Heart left ventricle (tissue), 16 donors: ENCODE measurements around the gene NANP. TPM values are rescaled to one million over a fixed set of nuclear protein-coding genes. Genes with fewer than 3 reads are reported as not detected.
A peak's percentile ranks its signal among the peaks of the same experiment; 100 is the strongest.
"Not testable (repeated sequence)": the region's sequence is repeated elsewhere in the genome, so short reads cannot be mapped to it uniquely, and the experiment has no call there.

Source experiments
- ATAC-seq, 4 donors: fragments of 200-7000 bp; cut with Tn5 transposase; one replicate each; pipeline ENCODE4 v1.9.1; 2020 to 2022; ENCODE audit warnings: moderate library complexity in 4 of 4, mild to moderate bottlenecking in 3 of 4, moderate number of reproducible peaks in 1 of 4
- DNase-seq, 5 donors: peaks; one replicate each; pipeline ENCODE4 v3.0.0-alpha.2; 2020
- H3K27ac ChIP-seq, 12 donors: fragments of 200-600 bp; sonication (generic) in 4 of 12; one replicate each; pipeline versions ENCODE4 v1.5.0 to v1.8.0; 2016 to 2022; ENCODE audit warnings: mild to moderate bottlenecking in 2 of 12
- H3K27me3 ChIP-seq, 9 donors: fragments of 200-600 bp; sonication (generic) in 2 of 9; one replicate each; pipeline versions ENCODE4 v1.5.1 to v1.8.0; 2016 to 2022; ENCODE audit warnings: mild to moderate bottlenecking in 3 of 9
- H3K36me3 ChIP-seq, 9 donors: fragments of 200-600 bp; sonication (generic) in 2 of 9; one replicate each; pipeline versions ENCODE4 v1.5.0 to v1.8.0; 2018 to 2022; ENCODE audit warnings: mild to moderate bottlenecking in 2 of 9
- H3K4me1 ChIP-seq, 12 donors: fragments of 200-600 bp; sonication (generic) in 4 of 12; one replicate each; pipeline versions ENCODE4 v1.5.0 to v1.8.0; 2016 to 2022; ENCODE audit warnings: mild to moderate bottlenecking in 3 of 12
- H3K4me3 ChIP-seq, 12 donors: fragments of 200-600 bp; sonication (generic) in 4 of 12; one replicate each; pipeline versions ENCODE4 v1.5.0 to v1.8.0; 2017 to 2022; ENCODE audit warnings: mild to moderate bottlenecking in 9 of 12, moderate library complexity in 4 of 12
- H3K9me3 ChIP-seq, 12 donors: fragments of 200-600 bp; sonication (generic) in 4 of 12; one replicate each; pipeline versions ENCODE4 v1.5.0 to v1.8.0; 2016 to 2022; ENCODE audit warnings: mild to moderate bottlenecking in 1 of 12
- CTCF ChIP-seq, 12 donors: fragments of 200-600 bp; sonication (generic) in 4 of 12; IDR thresholded peaks; one replicate each; pipeline versions ENCODE4 v1.5.0 to v1.8.0; 2018 to 2022; ENCODE audit warnings: antibody characterized with exemption in 12 of 12, mild to moderate bottlenecking in 5 of 12
- POLR2A ChIP-seq, 2 donors: fragments of 450-650 bp; IDR thresholded peaks; one replicate each; pipeline ENCODE4 v1.6.1; 2017; ENCODE audit warnings: antibody characterized with exemption in 2 of 2, mild to moderate bottlenecking in 2 of 2, moderate library complexity in 2 of 2
- WGBS, 4 donors: extraction: QIAGEN DNeasy Blood & Tissue Kit in 2 of 4; methylation state at CpG; one replicate each; pipeline versions ENCODE4 v1.1.5 to v1.1.7; 2013 to 2018; 5-methylcytosine and 5-hydroxymethylcytosine counted together
- intact Hi-C, 10 donors: fragments of 100-400 bp; cut with DNase I; formaldehyde crosslinking; loops; one replicate each; pipeline versions ENCODE4 v1.11.1 to v1.14.2; 2022
- polyA plus RNA-seq, 2 donors: library from polyadenylated mRNA; stranded (reverse); fragments of 200-250 nt; gene quantifications; one replicate each; pipeline ENCODE4 v1.2.3, GENCODE V29; 2013
- total RNA-seq, 9 donors: library from RNA; depleted of rRNA in 2 of 9; stranded (reverse); fragments of >200 nt in 2 of 9; fragmentation: NEBNext Ultra II Directional in 3 of 9; extraction: Animal tissue kit (Norgen Biotek cat#: 25700) in 3 of 9; gene quantifications; one replicate each; pipeline versions ENCODE4 v1.1.0 to v1.2.4, GENCODE V29; 2016 to 2023
- donor health status: ischemic (EF 13 %, LVEDD 7.1; RV severe dilation, severe dysfunction).
- donor health status: healthy with polysubstance abuse.
- donor health status: DM: no; HTN: yes; CAD: no.
- donor health status: DM: no; HTN: no; CAD: no.
- donor health status: ischemic (EF 25% LVEDD 6.9; RV normal size, moderate dysfunction).
- donor health status: ischemic (EF 25% LVEDD 5.7; RV mildly dilated, moderate dysfunction).
- donor health status: healthy.
- donor health status: DM: yes; HTN: yes; CAD: no.
- donor health status: ischemic (EF 35%, LVEDD 5.7; RV mildly dilated, moderate dysfunction).
- donor health status: nonischemic (EF 11% LVEDD 7.7; RV severe dilation, severe dysfunction).
- donor health status: DM: yes; HTN: yes; CAD: no.
- donor health status: PGD.
- donor health status: ischemic (EF 29% LVEDD 5.4; RV normal size, mild dysfunction).
- donor health status: nonischemic (EF 23%, LVEDD 6.1; RV moderate dilation, normal function).

NANP gene
- total and polyA plus RNA-seq, 11 donors = 1.8 to 5.2 (median 3.1) TPM

GRCh38 chr20:25606094-25606695 is 17.6 kb downstream of the NANP start:
- Histone ChIP-seq H3K27me3 (no peaks in the 10 kb centered on the region), H3K27ac (no peak overlapping the region), H3K4me3 (no peak overlapping the region), H3K9me3 (no peaks in the 10 kb centered on the region), H3K36me3 (no peaks in the 10 kb centered on the region), H3K4me1 (no peaks in the 10 kb centered on the region)
- DNase-seq (no peak), ATAC-seq (no peak)
- intact Hi-C loops = loop anchor here in 1 of 10 donors (10.0 kb wide), 1 partner anchor 71 kb away; no protein-coding TSS in a partner anchor
- 42 to 60% (median 48%) methylated on average over 1 of the region's 1 CpG for WGBS, 4 donors
- TF ChIP-seq POLR2A (IDR thresholded peaks at IDR 0.05) (no peak), CTCF (IDR thresholded peaks at IDR 0.05) (no peak)

- ATAC-seq = peak in 1 of 4 donors; percentile 29
- no peaks in the 10 kb centered on the region for H3K9me3 ChIP-seq
- no peaks in the 10 kb centered on the region for H3K27me3 ChIP-seq
- intact Hi-C loops = loop anchor here in 1 of 10 donors (10.0 kb wide), 1 partner anchor 70 kb away; no protein-coding TSS in a partner anchor
- WGBS, 4 donors = 61 to 77% (median 67%) methylated on average over 7 of the region's 7 CpGs
- TF ChIP-seq CTCF (IDR thresholded peaks at IDR 0.05) (no peak), POLR2A (IDR thresholded peaks at IDR 0.05) (no peak)
- no peak overlapping the region for H3K4me3 ChIP-seq
- no peaks in the 10 kb centered on the region for H3K4me1 ChIP-seq
- DNase-seq = no peak
- H3K36me3 ChIP-seq = no peaks in the 10 kb centered on the region
- no peak overlapping the region for H3K27ac ChIP-seq
Measured at GRCh38 chr20:25605148-25605547, 18.7 kb downstream of the NANP start.

- WGBS, 4 donors = 90 to 94% (median 94%) methylated on average over 9 of the region's 9 CpGs
- Histone ChIP-seq H3K27me3 (no peaks in the 10 kb centered on the region), H3K27ac (no peak overlapping the region), H3K36me3 (no peaks in the 10 kb centered on the region), H3K4me3 (no peak overlapping the region), H3K4me1 (no peaks in the 10 kb centered on the region), H3K9me3 (no peaks in the 10 kb centered on the region)
- no peak for ATAC-seq
- intact Hi-C loops = loop anchor here in 1 of 10 donors (10.0 kb wide), 1 partner anchor 70 kb away; no protein-coding TSS in a partner anchor
- DNase-seq = no peak
- TF ChIP-seq POLR2A (IDR thresholded peaks at IDR 0.05) (no peak), CTCF (IDR thresholded peaks at IDR 0.05) (no peak)
Measured at GRCh38 chr20:25604611-25605010, 19.2 kb downstream of the NANP start.

GRCh38 chr20:25602914-25603309 is 20.9 kb downstream of the NANP start:
- intact Hi-C loops = loop anchor here in 1 of 10 donors (10.0 kb wide), 1 partner anchor 68 kb away; no protein-coding TSS in a partner anchor

GRCh38 chr20:25602191-25602913 is 21.5 kb downstream of the NANP start:
- WGBS, 4 donors = 96 to 97% (median 97%) methylated on average over 18 to 39 of the region's 39 CpGs
- not testable (repeated sequence) for ATAC-seq

More at GRCh38 chr20:25602914-25603309, 20.9 kb downstream of the NANP start:
- not testable (repeated sequence) for H3K4me3 ChIP-seq, H3K27ac ChIP-seq, DNase-seq, H3K9me3 ChIP-seq, H3K27me3 ChIP-seq, H3K36me3 ChIP-seq, ATAC-seq, H3K4me1 ChIP-seq
- WGBS, 4 donors = 92 to 95% (median 93%) methylated on average over 6 to 9 of the region's 9 CpGs

More at GRCh38 chr20:25602191-25602913, 21.5 kb downstream of the NANP start:
- not testable (repeated sequence) for H3K27ac ChIP-seq, H3K36me3 ChIP-seq, H3K4me1 ChIP-seq, H3K4me3 ChIP-seq, DNase-seq, H3K27me3 ChIP-seq, H3K9me3 ChIP-seq
- intact Hi-C loops = loop anchor here in 1 of 10 donors (10.0 kb wide), 1 partner anchor 68 kb away; no protein-coding TSS in a partner anchor
